ENCODE results near the gene CAPN8.

The CAPN8 gene

GRCh38 chr1:223700942-223701637 lies 35.6 kb upstream of the CAPN8 start:
- no peak for DNase-seq

- DNase-seq = peak; percentile 30
Observed at GRCh38 chr1:223700388-223700918, 35.0 kb upstream of the CAPN8 start.

DNA sequence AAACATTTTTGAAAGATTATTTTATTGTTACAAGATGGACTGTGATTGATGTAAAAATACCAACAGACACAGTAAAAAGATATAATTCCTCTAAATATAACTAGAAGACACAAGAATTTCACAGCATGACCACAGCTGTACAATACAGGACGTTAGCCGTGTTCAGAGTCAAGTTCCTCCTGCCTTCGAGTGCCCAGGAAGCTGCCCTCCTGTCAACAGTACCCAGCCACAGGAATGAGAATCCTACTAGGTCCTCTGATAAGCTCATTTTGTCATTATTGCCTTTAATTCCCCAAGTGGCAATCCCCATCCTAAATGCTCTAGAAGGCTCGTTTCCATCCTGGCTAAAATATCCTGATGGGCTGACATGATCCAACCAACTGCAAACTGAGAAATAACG lies 30.4 kb upstream of the CAPN8 start:
- no peak for DNase-seq

- DNase-seq = no peak
Observed at GRCh38 chr1:223695014-223695548, 29.6 kb upstream of the CAPN8 start.

DNA sequence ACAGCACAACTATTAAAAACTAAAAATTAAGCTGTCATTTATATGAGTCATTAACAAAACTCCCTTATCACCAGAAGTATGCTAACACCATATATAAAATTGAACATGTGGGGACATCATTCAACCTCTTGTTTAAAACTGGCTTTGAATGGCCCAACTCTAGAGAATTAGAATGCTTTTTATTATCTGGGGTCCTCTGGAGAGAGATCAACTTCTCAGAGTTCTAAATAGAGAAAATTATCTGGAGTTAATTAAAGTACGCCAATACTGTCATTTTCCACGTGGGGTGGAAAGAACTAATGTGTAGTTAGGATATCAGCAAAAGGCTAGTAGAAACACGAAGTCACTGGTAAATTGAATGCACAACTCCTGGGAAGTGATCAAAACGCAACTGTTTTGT lies 25.6 kb upstream of the CAPN8 start:
- DNase-seq = no peak

DNA sequence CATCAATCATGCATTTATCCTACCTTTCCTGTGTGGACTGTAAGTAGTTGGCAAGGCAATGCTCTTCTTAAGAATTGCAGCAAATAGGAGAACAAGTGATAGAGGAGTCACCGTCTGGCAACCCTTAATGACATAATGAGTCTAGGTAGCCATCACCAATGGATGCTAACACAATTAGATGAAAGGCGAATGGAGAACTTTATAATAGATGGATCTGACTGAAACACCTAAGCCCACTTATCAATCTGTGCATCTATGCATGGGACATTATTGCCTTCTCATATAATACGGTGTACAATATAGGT lies 18.9 kb upstream of the CAPN8 start:
- no peak for DNase-seq

DNA sequence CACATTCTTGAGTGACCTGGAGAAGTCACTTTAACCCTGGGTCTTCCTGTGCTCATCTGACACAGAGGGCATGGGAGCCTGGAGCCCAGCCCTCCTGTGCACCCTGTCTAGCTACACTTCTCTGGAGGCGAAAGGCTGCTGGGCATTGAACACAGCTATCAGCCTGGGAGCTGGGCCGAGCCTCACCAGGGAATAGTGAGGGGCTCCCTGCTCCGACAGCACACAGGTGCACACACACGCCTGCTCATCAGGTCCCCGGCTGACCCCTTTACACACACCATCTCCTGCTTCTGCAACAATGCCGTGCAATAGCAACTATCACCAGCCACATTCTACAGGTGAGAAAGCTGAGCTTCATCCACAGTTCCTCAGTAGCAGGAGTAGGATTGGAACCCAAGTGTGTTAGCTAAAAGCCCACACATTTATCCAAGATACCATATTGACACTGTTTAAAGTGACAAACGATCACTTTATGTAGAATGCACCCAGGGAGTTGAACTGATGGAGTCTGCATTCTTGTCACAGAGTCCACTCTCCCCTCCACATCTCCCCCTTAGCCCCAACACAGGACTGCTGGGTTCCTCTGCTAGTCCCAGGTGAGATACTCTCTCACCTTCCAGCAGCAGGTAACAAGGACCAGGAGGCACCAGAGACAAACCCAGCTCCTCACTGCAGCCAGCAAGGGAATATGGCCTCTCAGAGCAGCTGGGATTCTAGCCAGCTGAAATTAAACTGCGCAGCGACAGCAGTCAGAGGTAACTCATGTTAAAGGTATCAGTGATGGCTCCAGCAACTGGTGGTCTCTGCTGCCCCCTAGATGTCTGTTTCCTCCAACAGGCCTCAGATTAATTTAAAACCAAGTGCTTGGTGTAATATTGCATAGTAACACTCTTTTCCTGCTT lies 18.3 kb upstream of the CAPN8 start:
- DNase-seq = peak; percentile 69

DNA sequence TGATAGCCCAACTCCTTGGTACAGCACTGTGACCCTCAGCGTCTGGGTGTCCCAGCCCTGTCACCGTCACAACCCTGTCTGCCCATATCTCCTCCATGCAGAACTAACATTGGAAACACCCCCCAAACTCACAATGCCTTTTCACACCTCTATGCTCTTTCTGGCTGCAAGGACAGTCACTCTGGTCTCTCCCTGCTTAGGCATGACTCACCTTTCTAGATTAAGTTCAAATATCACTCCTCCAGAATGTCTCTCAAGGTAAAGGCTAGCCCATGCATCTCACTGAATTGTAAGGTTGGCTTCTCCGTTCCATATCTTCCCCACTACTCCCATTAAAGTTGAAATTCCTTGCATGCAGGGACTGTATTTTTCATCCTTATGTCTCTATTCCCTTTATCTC lies 17.0 kb upstream of the CAPN8 start:
- no peak for DNase-seq

- DNase-seq = no peak
Observed at GRCh38 chr1:223680188-223680587, 14.7 kb upstream of the CAPN8 start.

GRCh38 chr1:223678841-223679240 lies 13.3 kb upstream of the CAPN8 start:
- DNase-seq = no peak

DNA sequence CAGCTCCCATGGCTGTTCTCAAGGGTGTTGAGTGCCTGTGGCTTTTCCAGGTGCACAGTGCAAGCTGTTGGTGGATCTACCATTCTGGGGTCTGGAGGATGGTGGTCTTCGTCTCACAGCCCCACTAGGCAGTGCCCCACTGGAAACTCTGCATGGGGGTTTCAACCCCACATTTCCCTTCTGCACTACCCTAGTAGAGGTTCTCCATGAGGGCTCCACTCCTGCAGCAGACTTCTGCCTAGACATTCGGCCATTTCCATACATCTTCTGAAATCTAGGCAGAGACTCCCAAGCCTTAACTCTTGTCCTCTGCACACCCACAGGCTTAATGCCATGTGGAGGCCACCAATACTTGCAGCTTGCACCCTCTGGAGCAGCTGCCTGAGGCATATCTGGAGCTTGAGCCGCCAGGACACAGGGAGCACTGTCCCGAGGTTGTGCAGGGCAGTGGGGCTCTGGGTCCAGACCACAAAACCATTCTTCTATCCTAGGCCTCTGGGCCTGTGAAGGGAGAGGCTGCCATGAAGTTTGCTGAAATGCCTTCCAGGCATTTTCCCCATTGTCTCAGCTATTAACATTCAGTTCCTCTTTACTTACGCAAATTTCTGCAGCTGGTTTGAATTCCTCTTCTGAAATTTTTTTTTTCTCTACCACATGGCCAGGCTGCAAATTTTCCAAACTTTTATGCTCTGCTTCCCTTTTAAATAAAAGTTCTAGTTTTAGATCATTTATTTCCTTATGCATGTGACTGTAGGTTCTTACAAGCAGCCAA lies 8.8 kb upstream of the CAPN8 start:
- DNase-seq = no peak

DNA sequence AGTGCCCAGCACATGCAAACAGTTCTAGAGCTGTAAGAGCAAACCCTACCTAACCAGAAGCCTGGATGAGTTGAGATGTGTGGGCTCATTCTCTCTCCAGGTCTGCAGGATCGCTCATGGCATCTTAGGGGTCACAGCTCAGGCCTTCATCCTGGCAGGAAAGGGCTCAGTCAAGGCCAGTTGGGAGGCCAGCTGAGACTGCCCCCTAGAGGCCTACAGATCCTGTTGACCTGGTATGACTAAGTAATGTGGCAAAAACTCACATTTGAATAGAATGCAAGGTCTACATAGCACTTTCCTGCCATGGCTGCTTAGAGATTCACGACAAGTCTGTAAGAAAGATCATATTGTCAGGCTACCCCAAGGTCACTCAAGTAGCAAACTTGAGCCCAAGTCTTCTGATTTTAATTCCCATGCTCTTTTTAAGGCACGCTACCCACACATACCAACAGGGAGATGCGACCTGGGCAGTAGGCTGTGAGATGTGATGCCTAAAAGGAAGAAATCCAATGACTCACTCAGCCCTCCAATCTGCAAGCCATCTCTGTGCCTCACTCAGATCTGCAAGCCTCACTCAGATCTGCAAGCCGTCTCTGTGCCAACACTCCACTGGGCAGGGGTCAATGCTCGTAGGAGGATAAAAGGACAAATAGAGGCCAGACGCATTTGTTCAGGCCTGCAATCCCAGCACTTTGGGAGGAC lies 5.1 kb upstream of the CAPN8 start:
- DNase-seq = peak; percentile 31

DNA sequence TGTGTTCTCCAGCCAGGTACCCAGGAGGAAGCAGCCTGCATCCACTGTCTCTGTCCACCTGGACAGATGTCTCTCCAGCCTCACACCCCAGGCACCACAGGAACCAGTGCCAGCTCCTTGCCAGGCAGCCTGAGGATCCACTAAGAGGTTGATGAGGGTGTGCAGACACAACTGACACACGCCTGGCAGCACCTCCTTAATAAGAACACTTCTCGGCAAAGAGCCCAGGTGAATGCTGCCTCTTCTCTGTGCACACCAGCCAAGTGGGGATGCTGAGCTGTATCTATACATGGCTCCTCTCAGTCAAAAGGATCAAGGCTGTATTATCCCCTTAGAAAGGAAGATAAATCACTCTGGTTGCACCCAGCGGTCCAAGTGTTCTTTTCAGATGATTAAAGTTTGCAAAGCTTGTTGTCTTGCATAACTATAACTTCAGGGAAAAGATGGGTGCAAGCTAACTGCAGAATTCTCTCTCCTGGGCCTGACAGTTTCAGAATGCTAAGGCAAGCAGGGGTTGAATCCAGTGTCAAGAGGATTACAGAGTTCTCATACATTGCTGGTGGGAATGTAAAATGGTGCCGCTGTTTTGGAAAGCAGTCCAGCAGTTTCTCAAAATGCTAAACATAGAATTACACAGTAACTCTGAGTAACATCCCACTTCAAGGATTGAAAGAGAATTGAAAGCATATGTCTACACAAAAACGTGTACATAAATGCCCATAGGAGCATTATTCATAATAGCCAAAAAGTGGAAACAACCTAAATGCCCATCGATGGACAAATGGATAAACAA lies 3.7 kb upstream of the CAPN8 start:
- DNase-seq = no peak

DNA sequence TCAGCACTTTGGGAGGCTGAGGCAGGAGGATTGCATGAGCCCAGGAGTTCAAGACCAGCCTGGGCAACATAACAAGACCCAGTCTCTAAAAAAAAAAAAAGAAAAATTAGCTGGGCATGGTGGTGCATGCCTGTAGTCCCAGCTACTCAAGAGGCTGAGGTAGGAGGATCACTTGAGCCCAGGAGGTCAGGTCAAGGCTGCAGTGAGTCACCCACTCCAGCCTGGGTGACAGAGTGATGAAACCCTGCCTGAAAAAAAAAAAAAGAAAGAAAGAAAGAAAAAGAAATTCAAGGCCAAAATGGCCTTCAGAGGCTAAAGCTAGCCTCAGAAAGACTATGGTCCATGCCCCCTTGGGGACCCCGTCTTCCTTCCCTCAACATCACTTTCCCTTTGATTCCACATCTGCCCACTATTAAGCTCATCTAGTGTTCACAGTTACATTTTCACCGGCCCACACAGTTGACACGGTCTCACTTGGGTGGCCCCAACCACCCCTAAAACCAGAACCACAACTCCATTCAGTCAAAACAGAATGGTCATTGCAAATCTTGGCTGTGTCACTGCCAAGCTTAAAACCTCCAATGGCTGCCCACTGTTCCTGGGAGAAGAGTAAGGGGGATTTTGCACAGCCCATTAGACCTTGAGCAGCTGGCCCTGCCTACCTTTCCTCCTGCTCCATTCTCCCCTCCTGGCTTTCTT lies 2.1 kb upstream of the CAPN8 start:
- no peak for DNase-seq

DNA sequence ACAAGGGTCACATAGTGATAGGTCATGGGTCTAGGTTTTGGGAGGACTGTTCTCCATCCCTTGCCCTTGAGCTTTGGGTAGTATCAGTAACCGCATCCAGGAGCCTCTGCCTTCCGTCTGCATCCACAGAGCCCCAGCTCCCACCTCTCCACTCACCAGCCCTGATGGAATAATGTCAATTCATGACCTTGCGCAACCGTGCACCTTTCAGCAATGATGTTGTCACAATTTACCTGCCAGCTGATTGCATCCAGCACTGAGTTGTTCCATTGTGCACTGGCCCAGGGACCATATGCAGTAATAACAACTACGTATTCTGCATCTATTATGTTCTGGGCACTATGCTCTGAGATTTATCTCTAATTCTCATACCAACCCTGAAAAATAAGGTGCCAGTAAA lies 1.4 kb downstream of the CAPN8 start:
- no peak for DNase-seq

GRCh38 chr1:223662943-223663342 lies 2.6 kb downstream of the CAPN8 start:
- no peak for DNase-seq

- no peak for DNase-seq
Observed at GRCh38 chr1:223659711-223660110, 5.8 kb downstream of the CAPN8 start.

DNA sequence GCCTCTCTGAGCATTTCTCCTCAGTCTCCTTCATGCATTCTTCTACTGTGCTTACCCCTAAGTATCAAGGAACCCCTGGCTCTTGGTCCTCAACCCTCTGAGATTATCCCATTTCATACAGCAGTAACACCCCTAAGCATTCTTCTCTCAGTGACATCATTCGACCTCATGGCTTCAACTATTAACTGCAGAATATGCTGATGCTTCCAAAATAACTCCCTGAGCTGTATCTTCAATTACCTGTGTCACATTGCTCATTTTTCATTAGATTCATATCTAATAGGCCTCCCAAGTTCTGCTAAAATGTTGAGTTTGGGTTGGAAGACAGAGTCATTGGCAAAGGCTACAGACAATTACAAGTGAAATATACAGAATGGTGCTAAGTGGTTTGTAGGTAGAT lies 7.5 kb downstream of the CAPN8 start:
- no peak for DNase-seq

GRCh38 chr1:223654083-223654482 lies 11.4 kb downstream of the CAPN8 start:
- DNase-seq = no peak

DNA sequence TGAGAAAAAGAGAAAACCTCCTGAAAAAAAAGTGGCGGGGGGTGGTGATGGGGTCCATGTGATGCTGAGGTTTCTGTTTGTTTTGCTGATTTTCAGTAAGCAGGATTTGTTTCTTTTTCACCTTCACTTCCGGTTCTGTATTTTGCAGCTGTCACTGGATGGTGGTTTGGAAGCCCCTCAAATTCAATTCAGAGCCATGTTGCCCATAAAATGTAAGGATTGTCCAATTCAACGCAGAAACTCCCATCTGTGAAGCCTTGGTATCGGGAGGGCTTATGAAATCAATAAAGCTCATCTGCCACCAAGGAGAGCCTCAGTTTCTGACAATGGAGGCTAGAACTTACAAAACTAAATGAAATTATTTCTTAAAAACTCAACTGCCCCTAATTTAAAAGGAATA lies 12.1 kb downstream of the CAPN8 start:
- no peak for DNase-seq

DNA sequence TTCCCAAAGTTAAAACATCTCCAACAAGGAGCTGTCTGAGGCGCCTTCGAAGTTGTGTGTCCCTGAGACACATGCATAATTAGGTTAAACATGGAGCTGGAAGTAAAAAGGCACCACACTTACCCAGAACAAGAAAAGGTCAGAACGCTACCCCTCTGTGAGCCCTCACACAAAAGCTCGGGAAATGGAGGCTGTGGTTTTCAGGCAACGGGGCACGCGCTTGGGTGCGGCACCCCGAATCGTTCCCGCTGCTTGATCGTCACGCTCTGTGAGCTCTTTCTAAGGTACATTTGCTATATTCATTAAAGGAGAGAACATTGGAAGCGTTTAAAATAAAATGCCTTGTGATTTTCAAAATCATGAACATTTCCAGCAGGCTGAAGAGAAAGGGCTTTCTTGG lies 12.5 kb downstream of the CAPN8 start:
- DNase-seq = no peak
